ENCODE data around the gene EDN3.

Gene EDN3, protein sequence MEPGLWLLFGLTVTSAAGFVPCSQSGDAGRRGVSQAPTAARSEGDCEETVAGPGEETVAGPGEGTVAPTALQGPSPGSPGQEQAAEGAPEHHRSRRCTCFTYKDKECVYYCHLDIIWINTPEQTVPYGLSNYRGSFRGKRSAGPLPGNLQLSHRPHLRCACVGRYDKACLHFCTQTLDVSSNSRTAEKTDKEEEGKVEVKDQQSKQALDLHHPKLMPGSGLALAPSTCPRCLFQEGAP
- 0 to 1.6 (median 0.91) reads per million in 4 experiments for total RNA-seq

DNA sequence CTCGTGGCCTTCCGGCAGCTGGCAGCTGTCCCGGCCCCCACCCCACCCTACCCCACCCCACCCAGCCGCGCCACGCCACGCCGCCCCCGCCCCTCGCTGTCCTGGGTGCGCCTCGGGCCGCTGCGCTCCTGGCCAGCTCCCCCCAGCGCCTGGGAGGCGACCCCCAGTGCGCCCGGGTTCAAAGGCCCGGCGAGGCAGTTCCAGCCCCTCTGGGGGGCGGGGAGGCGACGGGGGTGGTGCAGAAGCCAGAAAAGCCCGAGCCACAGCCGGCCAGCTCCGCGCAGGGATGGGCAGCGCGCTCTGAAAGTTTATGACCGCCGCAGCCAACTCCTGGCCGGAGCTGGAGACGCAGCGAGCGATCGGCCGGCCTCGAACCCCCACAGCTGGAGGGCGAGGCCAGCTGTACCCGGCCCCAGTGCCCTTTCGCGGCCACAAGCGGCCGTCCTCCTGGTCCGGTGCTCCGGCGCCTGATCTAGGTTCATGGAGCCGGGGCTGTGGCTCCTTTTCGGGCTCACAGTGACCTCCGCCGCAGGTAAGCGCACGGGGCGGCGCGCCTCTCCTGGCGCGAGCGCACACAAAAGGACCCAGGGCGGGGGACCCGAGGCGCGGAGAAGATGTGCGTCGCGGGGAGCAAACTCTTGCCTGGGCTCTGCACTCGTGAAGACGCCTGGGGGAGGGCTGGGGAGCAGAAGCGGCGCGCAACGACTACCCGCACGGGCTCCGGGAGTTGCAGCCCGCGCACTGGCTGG is at the start of gene EDN3:
Gene EDN3 (plus strand): TSS at position 279 of the 749 bp plus-strand sequence. CDS start 202 bp downstream, at position 481.
- DNase-seq = no peak

DNA sequence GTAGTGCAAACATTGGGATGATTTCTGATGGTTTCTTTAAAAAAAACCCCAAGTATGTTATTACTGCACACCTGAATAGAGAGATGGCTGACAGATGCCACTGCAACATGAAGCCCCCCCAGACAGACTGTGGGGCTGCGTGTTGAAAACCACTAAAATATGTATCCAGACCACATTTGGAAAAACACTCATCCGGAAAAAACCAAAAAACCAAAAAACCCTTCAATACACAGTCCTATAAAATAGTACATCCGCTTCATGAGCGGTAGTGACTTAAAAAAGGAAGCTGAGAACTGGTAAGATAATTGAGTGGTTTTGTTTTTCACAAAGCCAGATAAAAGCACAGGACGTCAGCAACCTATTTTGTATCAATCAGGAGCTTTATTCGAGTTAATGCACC is 47.1 kb upstream of the EDN3 start:
- no peak for DNase-seq

DNA sequence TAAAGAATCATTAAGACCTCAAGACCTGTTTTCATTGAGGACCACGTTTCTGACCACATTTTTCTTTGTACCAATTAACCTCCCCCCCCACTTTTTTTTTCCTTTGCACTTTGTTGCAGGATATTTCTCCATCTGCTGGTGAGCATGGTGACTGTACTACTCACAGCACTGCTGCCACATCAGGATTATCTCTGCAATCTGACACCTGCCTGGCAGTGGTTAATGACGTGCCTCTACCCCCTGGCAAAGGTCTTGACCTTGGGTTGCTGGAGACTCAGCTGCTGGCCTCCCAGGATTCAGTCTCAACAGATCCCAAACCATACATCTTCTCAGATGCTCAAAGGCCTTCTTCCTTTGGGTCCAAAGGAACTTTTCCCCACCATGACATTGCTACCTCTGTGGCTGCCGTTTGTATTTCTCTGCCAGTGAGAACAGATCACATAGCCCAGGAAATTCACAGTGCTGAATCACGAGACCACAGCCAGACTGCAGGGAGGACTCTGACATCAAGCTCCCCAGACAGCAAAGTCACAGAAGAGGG is 46.6 kb upstream of the EDN3 start:
- DNase-seq = no peak

DNA sequence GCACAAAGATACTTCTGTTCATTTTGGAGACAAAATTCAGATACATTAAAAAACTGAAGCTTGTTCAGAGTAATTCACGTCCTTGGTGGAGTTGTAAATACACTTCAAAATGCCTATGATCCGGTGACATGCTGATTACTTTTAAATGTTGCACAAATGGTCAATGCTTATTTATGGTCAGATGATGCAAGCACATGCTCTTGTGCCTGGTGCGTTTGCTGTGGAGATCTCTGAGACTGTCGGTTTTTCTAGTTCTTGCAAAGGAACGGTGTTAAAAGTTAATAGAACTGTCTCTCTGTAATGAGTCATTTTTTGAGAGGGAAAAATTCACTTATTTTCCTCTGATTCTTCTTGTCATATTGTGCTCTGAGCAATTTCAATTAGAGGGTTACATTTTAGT is 45.2 kb upstream of the EDN3 start:
- no peak for DNase-seq

DNA sequence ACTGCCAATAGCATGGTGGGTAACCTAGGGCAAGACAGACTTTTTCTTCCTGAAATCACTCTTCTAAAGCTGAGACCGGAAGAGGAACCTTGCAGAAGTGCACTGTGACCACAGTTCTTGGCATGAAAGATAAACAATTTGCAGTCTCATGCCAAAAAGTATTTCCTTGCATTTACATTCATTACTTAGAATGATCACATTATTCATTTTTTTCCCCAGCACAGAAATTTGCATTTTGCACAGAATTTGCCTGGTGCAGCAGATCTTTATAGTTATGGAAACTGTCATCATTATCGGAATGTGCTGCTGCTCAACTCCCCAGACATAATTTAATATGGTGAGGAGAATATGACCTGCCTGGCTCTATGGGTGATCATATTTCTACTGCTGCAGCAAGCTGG is 42.2 kb upstream of the EDN3 start:
- no peak for DNase-seq

DNA sequence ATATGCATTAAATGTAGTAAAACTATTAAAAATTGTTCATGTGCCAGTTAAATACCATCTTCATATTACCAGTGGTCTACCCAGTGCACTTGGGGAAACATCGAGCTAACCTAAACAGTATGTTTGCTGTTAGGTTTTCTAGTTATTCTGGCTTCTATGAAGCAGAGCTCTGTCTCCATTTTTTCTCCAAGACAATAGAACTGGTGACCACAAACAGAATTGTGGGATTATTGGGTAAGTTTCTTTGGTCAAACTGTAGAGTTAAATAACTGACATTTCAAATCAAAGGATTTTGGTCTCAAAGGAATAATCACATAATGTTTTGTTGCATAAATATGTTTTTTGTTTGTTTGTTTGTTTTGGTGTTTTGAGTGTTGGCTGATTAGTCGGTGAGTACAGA is 40.5 kb upstream of the EDN3 start:
- DNase-seq = no peak

DNA sequence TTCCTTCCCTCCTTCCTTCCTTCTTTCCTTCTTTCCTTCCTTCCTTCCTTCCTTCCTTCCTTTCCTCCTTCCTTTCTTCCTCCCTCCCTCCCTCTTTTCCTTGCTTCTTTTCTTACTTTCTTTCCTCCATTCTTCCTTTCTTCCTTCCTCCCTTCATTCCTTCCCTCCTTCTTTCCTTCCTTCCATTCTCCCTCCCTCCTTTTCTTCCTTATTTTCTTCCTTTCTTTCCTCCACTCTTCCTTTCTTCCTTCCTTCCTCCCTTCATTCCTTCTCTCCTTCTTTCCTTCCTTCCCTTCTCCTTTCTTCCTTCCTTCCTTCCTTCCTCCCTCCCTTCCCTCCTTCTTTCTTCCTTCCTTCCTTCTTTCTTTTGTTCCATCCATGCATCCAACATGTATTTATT is 35.1 kb upstream of the EDN3 start:
- no peak for DNase-seq

DNA sequence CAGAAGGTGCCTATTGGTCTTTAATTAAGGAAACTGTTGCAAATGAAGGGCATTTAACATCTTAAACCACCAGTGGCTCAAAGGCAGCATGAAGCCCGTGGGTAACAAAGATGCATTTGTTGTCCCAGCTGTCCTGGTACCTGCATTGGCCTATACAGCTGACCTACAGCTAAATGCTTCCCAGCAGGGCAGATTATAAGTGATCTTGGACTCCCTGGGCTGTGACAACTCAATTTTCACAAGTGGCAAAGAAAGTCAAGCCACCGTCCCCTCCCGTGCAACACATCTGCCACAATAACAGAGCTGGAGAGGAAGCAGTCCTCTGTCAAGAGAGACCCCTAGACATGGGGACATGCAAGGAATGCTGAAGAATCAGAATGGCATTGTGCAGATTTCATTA is 31.5 kb upstream of the EDN3 start:
- DNase-seq = no peak

DNA sequence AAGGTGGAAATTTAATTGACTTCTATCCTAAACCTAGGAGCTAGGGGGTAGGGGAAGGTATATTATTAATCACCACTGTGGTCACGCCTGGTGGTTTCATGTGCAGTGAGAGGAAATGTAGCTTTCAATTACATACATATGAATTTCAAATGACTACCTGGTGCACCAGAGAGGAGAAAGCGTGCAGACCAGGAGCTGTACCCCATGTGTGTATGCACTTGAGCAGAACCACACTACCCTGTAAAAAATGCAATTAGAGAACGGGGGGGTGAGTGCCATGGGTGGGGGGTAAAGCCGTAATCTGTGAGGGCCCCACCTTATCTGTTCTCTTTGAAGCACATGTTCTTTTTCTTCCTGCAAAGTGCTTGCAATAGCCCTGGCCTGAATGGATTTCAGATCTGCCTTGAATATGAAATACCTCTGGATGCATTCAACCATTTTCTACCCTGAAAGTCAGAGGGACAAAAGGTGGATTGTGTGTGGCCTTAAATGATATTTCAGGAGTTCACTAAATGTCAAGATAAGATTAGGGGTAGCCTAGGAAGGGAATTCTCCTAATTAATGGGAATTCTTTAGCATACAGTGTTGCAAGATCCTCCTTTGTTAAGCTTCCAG is 30.9 kb upstream of the EDN3 start:
- no peak for DNase-seq

DNA sequence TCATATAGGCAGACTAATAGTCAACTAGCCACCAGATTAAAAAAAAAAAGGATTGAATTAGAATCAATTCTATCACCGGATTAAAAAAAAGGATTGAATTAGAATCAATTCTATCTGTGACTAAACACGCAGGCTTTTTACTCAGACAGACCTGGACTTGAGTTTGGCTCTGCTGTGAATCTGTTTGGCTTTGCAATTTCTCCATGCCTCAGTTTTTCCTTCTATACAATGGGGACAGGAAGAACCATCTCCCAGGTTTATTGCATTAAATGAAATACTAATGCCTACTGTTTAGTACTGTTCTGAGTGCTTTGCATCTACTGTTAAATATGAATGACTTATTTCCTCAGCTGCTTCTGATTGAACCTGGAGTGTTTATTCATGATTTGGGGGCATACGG is 30.0 kb upstream of the EDN3 start:
- no peak for DNase-seq

DNA sequence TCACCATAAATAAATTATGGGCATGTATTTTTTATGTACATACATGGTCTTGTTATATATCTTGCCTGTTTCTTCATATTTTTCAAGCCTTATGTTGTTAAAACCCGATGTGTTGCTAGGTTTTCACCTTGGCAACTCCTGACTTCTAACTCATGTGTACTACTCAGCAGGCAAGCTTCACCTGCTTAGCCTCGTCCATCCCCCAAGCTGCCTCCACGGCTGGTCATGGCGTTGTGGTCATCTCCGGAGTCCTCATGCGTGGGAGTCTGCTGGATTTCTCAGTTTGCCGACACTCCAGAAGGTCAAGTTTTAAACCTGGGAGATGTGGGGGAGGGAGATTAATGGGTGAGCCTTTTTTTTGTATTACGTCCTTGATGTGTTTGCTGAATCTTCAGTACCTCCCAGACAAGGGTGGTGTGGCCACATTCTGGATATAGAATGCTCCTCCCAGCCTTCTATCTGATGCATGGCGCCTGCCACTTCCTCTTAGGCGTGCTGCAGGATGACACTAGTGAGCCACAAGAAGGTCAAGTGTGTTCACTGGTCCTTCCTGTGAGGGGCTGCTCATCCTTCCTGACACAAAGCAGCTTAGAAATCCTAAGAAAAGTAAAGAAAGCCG is 26.6 kb upstream of the EDN3 start:
- DNase-seq = no peak

DNA sequence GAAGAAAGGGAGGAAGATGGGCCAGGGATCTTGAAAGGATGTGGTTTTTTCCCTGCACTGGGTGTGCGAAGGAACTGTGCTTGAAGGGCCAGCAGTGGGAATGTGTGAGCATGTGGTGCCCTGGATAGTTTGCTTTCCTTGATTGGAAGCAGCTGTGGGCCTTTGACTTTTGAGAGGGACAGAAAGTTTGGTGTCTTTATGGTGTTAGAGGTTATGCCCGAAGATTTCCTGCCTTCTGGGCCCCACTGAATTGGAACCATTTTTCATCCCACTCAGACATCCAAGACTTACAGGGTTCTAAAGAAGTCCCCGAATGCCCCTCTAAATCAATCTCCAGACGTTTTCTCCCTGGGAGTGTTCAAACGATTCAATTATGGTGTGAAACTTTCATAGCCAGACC is 23.5 kb upstream of the EDN3 start:
- DNase-seq = no peak

DNA sequence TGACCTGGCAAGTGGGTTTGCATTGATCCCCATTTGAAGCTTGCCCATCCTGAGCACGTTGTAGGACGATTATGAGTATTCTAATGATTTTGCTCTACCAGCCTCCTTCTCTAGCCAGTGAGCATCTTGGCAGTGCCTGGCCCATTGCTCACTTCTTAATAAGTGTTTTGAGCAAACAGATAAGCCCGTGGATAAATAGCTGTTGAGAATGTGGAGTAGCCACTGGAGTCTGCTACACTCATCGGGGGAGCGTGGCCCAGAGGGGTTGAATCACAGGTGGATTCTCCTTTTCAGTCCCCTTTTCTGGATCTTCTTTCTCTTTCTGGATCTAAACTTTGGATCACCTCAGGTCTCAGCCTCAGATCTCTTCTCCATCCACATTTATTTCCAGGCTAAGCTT is 15.9 kb upstream of the EDN3 start:
- no peak for DNase-seq

DNA sequence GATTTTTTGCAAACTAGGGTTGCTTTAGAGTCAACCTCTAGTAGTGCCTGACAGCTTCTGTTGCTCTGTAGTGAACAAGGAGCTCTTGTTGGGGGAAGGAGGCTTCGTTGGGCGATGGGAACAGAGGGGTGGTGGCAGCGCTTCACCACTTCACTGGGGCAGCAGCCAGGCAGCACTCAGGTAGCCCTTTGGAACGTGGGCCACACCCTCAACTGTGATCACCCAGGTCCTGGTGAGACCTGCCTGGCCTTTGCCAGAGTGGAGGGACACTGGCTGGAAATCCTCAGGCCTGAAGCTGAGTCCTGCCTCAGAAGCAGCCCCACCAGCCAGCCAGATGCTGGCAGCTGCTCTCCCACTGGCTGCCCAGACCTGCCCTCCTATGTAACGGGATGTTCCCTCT is 10.4 kb upstream of the EDN3 start:
- no peak for DNase-seq

DNA sequence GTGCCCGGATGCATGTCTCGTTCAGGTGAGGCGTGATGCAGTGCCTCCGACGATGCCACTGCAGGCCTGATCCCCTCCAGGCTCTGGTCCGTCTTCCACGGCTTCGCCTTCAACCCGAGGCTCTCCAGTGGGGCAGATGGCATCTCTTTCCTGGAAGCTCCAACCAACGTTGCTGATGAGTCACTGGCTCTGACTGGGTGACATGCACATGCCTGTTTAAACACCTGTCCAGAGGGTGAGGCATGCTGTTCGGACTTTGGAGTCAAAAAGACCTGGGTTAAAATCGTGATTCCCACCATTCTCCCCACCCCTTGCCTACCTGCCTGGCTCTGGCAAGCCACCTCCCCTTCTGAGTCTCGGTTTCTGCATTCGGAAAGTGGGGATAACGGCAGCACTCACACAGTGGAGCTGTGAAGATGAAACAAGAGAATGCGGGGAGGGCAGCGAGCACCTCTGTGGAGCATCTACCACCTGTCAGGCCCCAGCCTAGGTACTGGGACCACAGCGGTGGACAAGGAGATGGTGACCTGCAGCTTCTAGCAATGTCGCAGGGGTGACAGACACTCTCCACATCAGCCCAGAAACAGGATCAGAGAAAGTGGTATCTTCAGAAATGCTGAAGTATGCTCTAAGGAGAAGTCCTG is 8.5 kb upstream of the EDN3 start:
- no peak for DNase-seq

DNA sequence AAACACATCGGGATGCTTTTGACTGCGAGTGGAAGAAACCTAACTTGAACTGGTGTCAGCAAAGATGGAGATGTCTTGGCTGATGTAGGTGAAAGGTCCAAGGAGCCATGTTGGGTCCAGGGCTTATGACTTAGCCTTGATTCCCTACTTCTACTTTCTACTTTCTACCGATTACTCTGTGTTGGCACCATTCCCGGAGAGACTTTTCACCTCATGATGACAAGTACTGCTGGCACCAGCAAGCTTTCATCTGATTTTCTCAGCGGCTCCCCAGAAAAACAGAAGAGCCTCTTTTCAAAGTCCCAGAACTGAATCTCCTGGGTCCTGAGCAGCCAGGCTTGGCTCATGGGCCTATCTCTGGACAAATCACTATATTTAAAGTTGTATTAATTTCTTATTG is 4.9 kb upstream of the EDN3 start:
- DNase-seq = no peak

DNA sequence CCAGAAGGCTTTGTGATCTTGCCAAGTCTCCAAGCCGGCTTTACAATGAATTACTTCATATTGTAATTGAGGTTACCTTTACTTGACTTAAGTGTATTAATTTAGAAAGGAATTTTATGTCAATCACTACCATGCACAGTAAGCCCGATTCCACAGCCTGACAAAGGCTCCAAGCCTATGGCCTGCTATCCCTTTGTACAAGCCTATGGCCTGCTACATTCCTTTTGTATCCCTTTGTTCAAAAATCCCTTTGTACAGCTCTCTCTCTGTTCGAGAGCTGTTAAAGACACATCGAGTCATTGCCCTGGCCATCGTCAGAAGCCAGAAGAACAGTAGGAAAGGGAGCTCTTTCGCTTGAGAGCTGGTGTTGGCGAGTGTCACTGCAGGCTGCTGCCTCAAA is 2.7 kb upstream of the EDN3 start:
- no peak for DNase-seq

DNA sequence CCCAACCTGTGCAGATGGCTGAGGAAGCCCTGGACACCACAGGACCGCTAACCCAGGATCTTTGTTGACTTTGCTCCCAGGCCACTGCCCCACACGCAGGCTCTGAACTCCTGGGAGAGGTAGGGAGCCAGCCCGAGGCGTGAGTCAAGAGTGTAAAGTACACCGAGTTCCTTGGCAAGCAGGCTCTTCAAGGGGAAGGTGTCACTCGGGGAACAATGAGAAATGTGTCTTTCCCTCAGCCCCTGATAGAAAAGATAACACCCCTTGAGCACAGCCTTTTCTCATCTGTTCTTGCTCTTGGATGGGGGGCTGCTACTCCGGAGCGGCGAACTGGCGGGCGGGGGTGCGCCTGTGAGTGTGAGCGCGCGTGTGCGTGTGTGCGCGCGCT is 472 bp upstream of the EDN3 start:
- no peak for DNase-seq

DNA sequence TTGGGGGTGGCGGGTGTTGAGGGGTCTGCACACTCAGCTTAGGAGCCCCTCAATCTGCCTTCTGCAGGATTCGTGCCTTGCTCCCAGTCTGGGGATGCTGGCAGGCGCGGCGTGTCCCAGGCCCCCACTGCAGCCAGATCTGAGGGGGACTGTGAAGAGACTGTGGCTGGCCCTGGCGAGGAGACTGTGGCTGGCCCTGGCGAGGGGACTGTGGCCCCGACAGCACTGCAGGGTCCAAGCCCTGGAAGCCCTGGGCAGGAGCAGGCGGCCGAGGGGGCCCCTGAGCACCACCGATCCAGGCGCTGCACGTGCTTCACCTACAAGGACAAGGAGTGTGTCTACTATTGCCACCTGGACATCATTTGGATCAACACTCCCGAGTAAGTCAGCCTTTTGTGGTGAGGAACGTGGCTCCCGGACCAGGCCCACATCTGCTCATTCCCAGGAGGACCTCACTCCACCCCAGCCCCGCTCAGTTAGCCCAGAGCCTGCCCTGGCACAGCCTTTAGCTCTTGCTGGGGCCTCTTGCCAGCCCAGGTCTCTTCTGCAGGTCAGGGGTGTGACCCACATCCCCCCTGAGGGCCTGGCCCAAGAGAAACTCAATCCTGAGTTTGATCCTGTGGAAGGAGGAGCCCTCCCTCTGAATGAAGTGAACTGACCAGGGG is 1.1 kb downstream of the EDN3 start:
- no peak for DNase-seq

DNA sequence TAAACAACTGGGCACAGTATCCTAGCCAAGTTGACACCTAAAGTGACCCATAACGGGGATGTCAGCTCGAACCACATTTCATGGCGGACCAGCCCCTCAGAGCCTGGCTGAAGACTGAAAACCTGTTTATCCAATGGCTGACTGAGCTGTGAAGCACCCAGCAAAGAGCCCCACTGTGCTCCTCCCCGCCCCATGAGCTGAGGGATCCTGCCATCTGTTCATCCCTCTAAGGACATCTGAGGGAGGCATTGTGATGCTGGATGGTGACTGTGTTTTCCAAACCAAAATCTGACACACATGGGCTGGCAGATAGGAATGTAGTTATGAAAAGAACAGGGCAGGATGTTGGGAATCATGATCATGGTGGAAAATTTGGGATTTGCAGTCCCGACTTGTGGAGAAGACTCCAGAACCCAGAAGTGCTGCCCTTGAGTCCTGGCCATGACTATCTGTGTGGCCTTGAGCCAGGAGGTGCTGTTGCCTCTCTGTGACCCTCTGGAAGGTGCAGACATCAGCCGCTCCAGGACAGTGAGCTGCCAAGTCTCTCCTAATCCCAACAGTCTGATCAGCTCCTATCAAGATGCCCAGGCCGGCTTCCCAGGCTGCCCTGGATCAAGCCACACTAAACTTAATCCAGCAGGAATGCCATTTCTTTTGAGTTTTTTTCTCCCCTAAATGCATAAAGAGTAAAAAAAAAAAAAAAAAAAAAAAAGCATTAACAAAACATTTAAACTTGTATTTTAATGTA is 5.7 kb downstream of the EDN3 start:
- DNase-seq = no peak

DNA sequence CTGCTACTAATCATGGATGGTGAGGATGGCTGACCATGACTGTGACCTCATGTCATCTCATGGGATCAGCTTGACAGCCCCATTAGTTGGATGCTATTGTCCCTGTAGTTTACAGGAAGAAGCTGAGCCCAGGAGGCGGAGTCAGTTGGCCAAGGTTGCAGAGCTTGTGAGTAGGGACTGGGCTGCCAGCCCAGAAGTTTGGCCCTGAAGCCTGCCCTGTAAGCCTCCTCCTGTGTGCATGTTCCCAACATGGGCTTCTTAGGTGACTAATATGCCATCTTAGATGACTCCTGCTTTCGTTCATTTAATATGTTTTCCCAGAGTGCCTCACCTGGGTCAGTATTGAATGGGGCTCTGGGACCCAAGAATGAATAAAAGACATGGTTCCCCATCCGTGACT is 6.9 kb downstream of the EDN3 start:
- no peak for DNase-seq
